SK-N-SH (cell line): Measurements from ENCODE around the gene GNS.

Experiments used
- CTCF ChIP-seq: fragments of 200-600 bp; sonication (generic); IDR thresholded peaks from 2 replicates; pipeline ENCODE4 v1.6.1; 2017; ENCODE audit warnings: antibody characterized with exemption, mild to moderate bottlenecking, moderate library complexity
- EP300 ChIP-seq, 2 experiments: IDR thresholded peaks; 2 replicates each; pipeline versions ENCODE4 v1.4.0 to v1.6.1; 2012; ENCODE audit warnings: borderline replicate concordance in 1 of 2, low read depth in 1 of 2, low read length in 1 of 2
- EZH2phosphoT487 ChIP-seq: fragments of 200-600 bp; sonication (generic); IDR thresholded peaks from 2 replicates; pipeline ENCODE4 v1.6.1; 2017; ENCODE audit warnings: low read depth, mixed run types, mild to moderate bottlenecking, antibody characterized with exemption, moderate library complexity, borderline replicate concordance
- FOSL2 ChIP-seq: IDR thresholded peaks from 2 replicates; pipeline ENCODE4 v1.4.0; 2012; ENCODE audit warnings: low read depth, mild to moderate bottlenecking, moderate library complexity, borderline replicate concordance
- MAX ChIP-seq: IDR thresholded peaks from 2 replicates; pipeline ENCODE4 v1.4.0; 2012; ENCODE audit warnings: low read depth
- MXI1 ChIP-seq: IDR thresholded peaks from 2 replicates; pipeline ENCODE4 v1.6.1; 2012; ENCODE audit warnings: mild to moderate bottlenecking, low read depth, low read length, improper control_type of control experiment
- NRF1 ChIP-seq: IDR thresholded peaks from 2 replicates; pipeline ENCODE4 v1.6.1; 2012; ENCODE audit warnings: low read depth, mild to moderate bottlenecking, low read length
- POLR2AphosphoS5 ChIP-seq: IDR thresholded peaks from 2 replicates; pipeline ENCODE4 v1.6.1; 2012; ENCODE audit warnings: low read depth, low read length
- RCOR1 ChIP-seq: fragments of 150-350 bp; IDR thresholded peaks from 2 replicates; pipeline ENCODE4 v1.6.1; 2017; ENCODE audit warnings: antibody characterized with exemption, low read length
- SIN3A ChIP-seq: IDR thresholded peaks from 2 replicates; pipeline ENCODE4 v1.6.1; 2012; ENCODE audit warnings: low read depth, mild to moderate bottlenecking, low read length, moderate library complexity, borderline replicate concordance
- YY1 ChIP-seq: IDR thresholded peaks from 2 replicates; pipeline ENCODE4 v1.4.0; 2012; ENCODE audit warnings: low read depth, mild to moderate bottlenecking

- TF ChIP-seq CTCF (no peak), FOSL2 (no peak), NRF1 (no peak), POLR2AphosphoS5 (no peak), MXI1 (no peak), EZH2phosphoT487 (no peak), MAX (no peak), YY1 (no peak), EP300 (IDR thresholded peaks at IDR 0.05; ENCODE audit: borderline replicate concordance in 1 of 2, low read depth in 1 of 2, low read length in 1 of 2) (no peak), SIN3A (no peak), RCOR1 (no peak)
Measured at GRCh38 chr12:64791036-64791435, 31.8 kb upstream of the GNS start.
